Measurements from ENCODE around the gene CFAP161.
"Not testable (repeated sequence)": the region's sequence is repeated elsewhere in the genome, so short reads cannot be mapped to it uniquely, and the experiment has no call there.

The CFAP161 gene

GRCh38 chr15:81157939-81158223 lies 23.8 kb downstream of the CFAP161 start:
- DNase-seq (ENCODE audit: low read depth, low spot score) = no peak

- not testable (repeated sequence) for DNase-seq (ENCODE audit: low read depth, low spot score)
Observed at GRCh38 chr15:81158561-81158960, 24.5 kb downstream of the CFAP161 start.

GRCh38 chr15:81160312-81161159 lies 26.5 kb downstream of the CFAP161 start:
- DNase-seq (ENCODE audit: low read depth, low spot score) = no peak

- no peak for DNase-seq (ENCODE audit: low read depth, low spot score)
Observed at GRCh38 chr15:81161160-81161673, 27.1 kb downstream of the CFAP161 start.

- DNase-seq (ENCODE audit: low read depth, low spot score) = no peak
Observed at GRCh38 chr15:81161851-81162250, 27.8 kb downstream of the CFAP161 start.

GRCh38 chr15:81163961-81164800 lies 30.1 kb downstream of the CFAP161 start:
- DNase-seq (ENCODE audit: low read depth, low spot score) = no peak

GRCh38 chr15:81165535-81165934 lies 31.5 kb downstream of the CFAP161 start:
- DNase-seq (ENCODE audit: low read depth, low spot score) = no peak

GRCh38 chr15:81166636-81167305 lies 32.7 kb downstream of the CFAP161 start:
- no peak for DNase-seq (ENCODE audit: low read depth, low spot score)

GRCh38 chr15:81168131-81168526 lies 34.1 kb downstream of the CFAP161 start:
- DNase-seq (ENCODE audit: low read depth, low spot score) = no peak

- no peak for DNase-seq (ENCODE audit: low read depth, low spot score)
Observed at GRCh38 chr15:81168644-81169043, 34.6 kb downstream of the CFAP161 start.

- DNase-seq (ENCODE audit: low read depth, low spot score) = no peak
Observed at GRCh38 chr15:81170511-81170910, 36.4 kb downstream of the CFAP161 start.

- no peak for DNase-seq (ENCODE audit: low read depth, low spot score)
Observed at GRCh38 chr15:81171286-81171685, 37.2 kb downstream of the CFAP161 start.

- no peak for DNase-seq (ENCODE audit: low read depth, low spot score)
Observed at GRCh38 chr15:81174125-81174791, 40.2 kb downstream of the CFAP161 start.

- no peak for DNase-seq (ENCODE audit: low read depth, low spot score)
Observed at GRCh38 chr15:81174792-81175327, 40.8 kb downstream of the CFAP161 start.

GRCh38 chr15:81175496-81175895 lies 41.4 kb downstream of the CFAP161 start:
- DNase-seq (ENCODE audit: low read depth, low spot score) = no peak

- no peak for DNase-seq (ENCODE audit: low read depth, low spot score)
Observed at GRCh38 chr15:81176291-81176893, 42.3 kb downstream of the CFAP161 start.

GRCh38 chr15:81178365-81178764 lies 44.3 kb downstream of the CFAP161 start:
- DNase-seq (ENCODE audit: low read depth, low spot score) = no peak

- no peak for DNase-seq (ENCODE audit: low read depth, low spot score)
Observed at GRCh38 chr15:81181220-81181619, 47.1 kb downstream of the CFAP161 start.

GRCh38 chr15:81182031-81182755 lies 48.1 kb downstream of the CFAP161 start:
- no peak for DNase-seq (ENCODE audit: low read depth, low spot score)

GRCh38 chr15:81182756-81183438 lies 48.8 kb downstream of the CFAP161 start:
- no peak for DNase-seq (ENCODE audit: low read depth, low spot score)
